HCT116 (cell line): Measurements from ENCODE around the gene TRIM59.
A peak's percentile ranks its signal among the peaks of the same experiment; 100 is the strongest.

ENCODE experiments used
- JUND ChIP-seq: IDR thresholded peaks from 2 replicates; pipeline ENCODE4 v1.6.1; 2012
- POLR2A ChIP-seq: IDR thresholded peaks from 2 replicates; pipeline ENCODE4 v1.7.0; 2011; ENCODE audit warnings: borderline replicate concordance; ENCODE audit not compliant: insufficient read depth, insufficient read length; ENCODE audit errors: extremely low read depth
- POLR2AphosphoS5 ChIP-seq: IDR thresholded peaks from 2 replicates; pipeline ENCODE4 v1.6.1; 2011; ENCODE audit warnings: mild to moderate bottlenecking, low read depth, low read length, moderate library complexity
- TCF7L2 ChIP-seq: IDR thresholded peaks from 2 replicates; pipeline ENCODE4 v1.7.0; 2011; ENCODE audit warnings: borderline replicate concordance, inconsistent platforms; ENCODE audit not compliant: insufficient read depth, insufficient read length; ENCODE audit errors: extremely low read depth
- TF ChIP-seq, protein P1 (sequence below), 3 experiments: fragments of 200-600 bp in 1 of 3; sonication (generic) in 1 of 3; IDR thresholded peaks in 2 of 3; conservative IDR thresholded peaks in 1 of 3; 2 replicates each; pipeline ENCODE4 v1.5.1; 2012 to 2017; ENCODE audit warnings: low read depth in 2 of 3, low read length in 2 of 3, antibody characterized with exemption in 1 of 3, borderline replicate concordance in 1 of 3, control low read depth in 1 of 3, mild to moderate bottlenecking in 1 of 3, mixed read lengths in 1 of 3, mixed run types in 1 of 3, moderate library complexity in 1 of 3; ENCODE audit not compliant: insufficient read depth in 1 of 3

DNA sequence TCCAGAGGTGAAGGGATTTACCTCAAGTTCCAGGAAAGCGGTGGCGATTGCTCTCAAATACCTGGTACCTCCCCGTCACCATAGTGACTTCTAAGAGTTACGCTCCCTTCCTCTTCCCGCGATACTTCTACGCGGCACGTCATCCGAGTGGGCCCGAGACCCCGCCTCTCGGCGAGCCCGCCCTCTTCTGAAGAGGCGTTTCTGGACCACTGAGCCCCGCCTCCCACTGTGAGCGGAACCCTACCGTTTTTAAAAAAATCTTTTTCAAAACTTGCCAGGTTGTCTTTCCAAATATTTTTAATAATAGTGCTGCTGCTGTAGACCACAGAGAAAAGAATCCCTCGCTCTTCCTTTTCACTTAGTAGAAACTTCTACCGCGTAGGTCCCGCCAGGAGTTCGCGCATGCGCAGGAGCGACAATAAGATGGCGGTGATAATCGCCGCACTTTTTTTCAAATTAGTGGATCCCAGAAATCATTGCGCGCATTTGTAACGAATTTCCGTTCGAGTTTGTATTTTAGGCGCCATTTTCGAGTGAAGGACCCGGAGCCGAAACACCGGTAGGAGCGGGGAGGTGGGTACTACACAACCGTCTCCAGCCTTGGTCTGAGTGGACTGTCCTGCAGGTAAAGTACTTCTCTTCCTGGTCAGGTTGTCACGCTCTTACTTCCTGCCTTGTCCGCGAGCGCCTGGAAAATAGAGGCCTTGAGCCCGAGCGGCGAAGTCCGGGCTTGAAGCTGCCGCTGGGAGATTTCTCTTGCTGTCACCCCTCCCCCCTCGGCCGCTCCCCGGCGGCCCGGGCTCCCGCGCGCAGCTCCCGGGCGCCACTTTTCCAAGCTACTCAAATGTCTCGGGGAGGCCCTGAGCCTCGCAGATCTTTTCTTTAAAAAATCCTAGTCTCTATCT is 50.2 kb downstream of the TRIM59 start, which contains the start of the genes IFT80 and SMC4:
- TF ChIP-seq JUND = no peak
- no peak for TF ChIP-seq TCF7L2
- TF ChIP-seq, protein P1, sequence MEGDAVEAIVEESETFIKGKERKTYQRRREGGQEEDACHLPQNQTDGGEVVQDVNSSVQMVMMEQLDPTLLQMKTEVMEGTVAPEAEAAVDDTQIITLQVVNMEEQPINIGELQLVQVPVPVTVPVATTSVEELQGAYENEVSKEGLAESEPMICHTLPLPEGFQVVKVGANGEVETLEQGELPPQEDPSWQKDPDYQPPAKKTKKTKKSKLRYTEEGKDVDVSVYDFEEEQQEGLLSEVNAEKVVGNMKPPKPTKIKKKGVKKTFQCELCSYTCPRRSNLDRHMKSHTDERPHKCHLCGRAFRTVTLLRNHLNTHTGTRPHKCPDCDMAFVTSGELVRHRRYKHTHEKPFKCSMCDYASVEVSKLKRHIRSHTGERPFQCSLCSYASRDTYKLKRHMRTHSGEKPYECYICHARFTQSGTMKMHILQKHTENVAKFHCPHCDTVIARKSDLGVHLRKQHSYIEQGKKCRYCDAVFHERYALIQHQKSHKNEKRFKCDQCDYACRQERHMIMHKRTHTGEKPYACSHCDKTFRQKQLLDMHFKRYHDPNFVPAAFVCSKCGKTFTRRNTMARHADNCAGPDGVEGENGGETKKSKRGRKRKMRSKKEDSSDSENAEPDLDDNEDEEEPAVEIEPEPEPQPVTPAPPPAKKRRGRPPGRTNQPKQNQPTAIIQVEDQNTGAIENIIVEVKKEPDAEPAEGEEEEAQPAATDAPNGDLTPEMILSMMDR (IDR thresholded peaks at IDR 0.05 in 2 of 3, conservative IDR thresholded peaks at IDR 0.05 in 1 of 3; ENCODE audit: borderline replicate concordance in 1 of 3, insufficient read depth in 1 of 3, low read depth in 2 of 3, low read length in 2 of 3) = no peak
- peak; percentile 78 for TF ChIP-seq POLR2A
- peak; percentile 89 for TF ChIP-seq POLR2AphosphoS5
